Dermis microvascular lymphatic vessel endothelial cell (primary cell): ENCODE measurements around the gene ALOX12B. TPM values are rescaled to one million over a fixed set of nuclear protein-coding genes. Genes with fewer than 3 reads are reported as not detected.
A peak's percentile ranks its signal among the peaks of the same experiment; 100 is the strongest.
"Not testable (repeated sequence)": the region's sequence is repeated elsewhere in the genome, so short reads cannot be mapped to it uniquely, and the experiment has no call there.

Experiments
- DNase-seq, 2 donors: peaks; one replicate each; pipeline versions ENCODE4 v3.0.0 to v3.0.0-alpha.2; 2010; ENCODE audit warnings: low read depth in 2 of 2
- total RNA-seq: library from RNA; depleted of rRNA; stranded (reverse); fragments of >200 nt; gene quantifications from 2 replicates; pipeline ENCODE4 v1.2.1, GENCODE V29; 2014

ALOX12B gene
- total RNA-seq, 1 donor from 2014 or later: not detected

- DNase-seq: no peak
These were observed 20.4 kb downstream of the ALOX12B start for GRCh38 chr17:8066841-8067775.

- no peak for DNase-seq
These were observed 22.9 kb downstream of the ALOX12B start for GRCh38 chr17:8064561-8065019.

GRCh38 chr17:8063761-8064534, 23.6 kb downstream of the ALOX12B start:
- no peak for DNase-seq

- DNase-seq: peak in 1 of 2 donors; percentile 9
These were observed 24.6 kb downstream of the ALOX12B start for GRCh38 chr17:8062807-8063483.

GRCh38 chr17:8062435-8062806, 25.1 kb downstream of the ALOX12B start:
- peak; percentile 64 to 81 for DNase-seq

GRCh38 chr17:8061851-8062250, 25.7 kb downstream of the ALOX12B start:
- DNase-seq: not testable (repeated sequence)

GRCh38 chr17:8060274-8060673, 27.2 kb downstream of the ALOX12B start:
- DNase-seq: peak; percentile 67 to 74

- peak in 1 of 2 donors; percentile 13 for DNase-seq
These were observed 28.4 kb downstream of the ALOX12B start for GRCh38 chr17:8059131-8059530.

- DNase-seq: peak; percentile 70 to 81
These were observed 29.8 kb downstream of the ALOX12B start for GRCh38 chr17:8057691-8058114.

- no peak for DNase-seq
These were observed 30.4 kb downstream of the ALOX12B start for GRCh38 chr17:8056976-8057625.

- peak in 1 of 2 donors; percentile 90 for DNase-seq
These were observed 31.1 kb downstream of the ALOX12B start for GRCh38 chr17:8056232-8056975.

GRCh38 chr17:8055851-8056231, 31.7 kb downstream of the ALOX12B start:
- DNase-seq: no peak

GRCh38 chr17:8053600-8053999, 33.9 kb downstream of the ALOX12B start:
- no peak for DNase-seq

- no peak for DNase-seq
These were observed 35.0 kb downstream of the ALOX12B start for GRCh38 chr17:8052256-8053252.

- no peak for DNase-seq
These were observed 35.7 kb downstream of the ALOX12B start for GRCh38 chr17:8051831-8052230.

GRCh38 chr17:8048736-8049135, 38.8 kb downstream of the ALOX12B start:
- DNase-seq: no peak

- no peak for DNase-seq
These were observed 39.3 kb downstream of the ALOX12B start for GRCh38 chr17:8048236-8048635.

GRCh38 chr17:8047769-8048110, 39.8 kb downstream of the ALOX12B start:
- DNase-seq: no peak
